Measurements from ENCODE around the gene CYP2C8.

- TF ChIP-seq POLR2A (IDR thresholded peaks at IDR 0.05; ENCODE audit: extremely low read depth, insufficient read length) (no peak), CTCF (IDR thresholded peaks at IDR 0.05; ENCODE audit: low read depth, low read length) (no peak), MAX (IDR thresholded peaks at IDR 0.05; ENCODE audit: low read depth, low read length) (no peak), MYC (IDR thresholded peaks at IDR 0.05; ENCODE audit: low read depth, low read length) (no peak)
Measured at GRCh38 chr10:95071107-95071660, 1.9 kb upstream of the CYP2C8 start.
